HT1080 (cell line): ENCODE measurements around the gene TMEM129. TPM values are rescaled to one million over a fixed set of nuclear protein-coding genes. Genes with fewer than 3 reads are reported as not detected.
A peak's percentile ranks its signal among the peaks of the same experiment; 100 is the strongest.

Experiments used
- DNase-seq: peaks from one replicate; pipeline ENCODE4 v3.0.0-alpha.2; 2015; ENCODE audit warnings: low read depth
- total RNA-seq: library from RNA; depleted of rRNA; stranded (reverse); fragments of >200 nt; shearing (Covaris generic); gene quantifications from 2 replicates; pipeline ENCODE4 v1.2.3, GENCODE V29; 2014

Gene TMEM129
- total RNA-seq, 1 experiment from 2014 or later: 41.7 TPM

- DNase-seq: no peak
Measured at GRCh38 chr4:1721666-1722550, 785 bp upstream of the TMEM129 start.

GRCh38 chr4:1720163-1720983 lies 750 bp downstream of the TMEM129 start:
- DNase-seq: no peak

- no peak for DNase-seq
Measured at GRCh38 chr4:1718095-1718850, 2.9 kb downstream of the TMEM129 start.

GRCh38 chr4:1717129-1718094 lies 3.7 kb downstream of the TMEM129 start:
- DNase-seq: no peak

- no peak for DNase-seq
Measured at GRCh38 chr4:1716065-1716945, 4.8 kb downstream of the TMEM129 start.

- DNase-seq: no peak
Measured at GRCh38 chr4:1715002-1715758, 5.9 kb downstream of the TMEM129 start.

- no peak for DNase-seq
Measured at GRCh38 chr4:1714303-1715001, 6.7 kb downstream of the TMEM129 start.

GRCh38 chr4:1713003-1713851 lies 7.9 kb downstream of the TMEM129 start:
- no peak for DNase-seq

GRCh38 chr4:1712216-1713002 lies 8.7 kb downstream of the TMEM129 start, which contains the start of gene SLBP:
Gene SLBP (minus strand): TSS chr4:1712319. CDS start chr4:1712188, 131 bp downstream.
- peak; percentile 92 for DNase-seq

- DNase-seq: no peak
Measured at GRCh38 chr4:1711571-1712215, 9.4 kb downstream of the TMEM129 start.

- no peak for DNase-seq
Measured at GRCh38 chr4:1711055-1711570, 10.0 kb downstream of the TMEM129 start.

- DNase-seq: no peak
Measured at GRCh38 chr4:1708581-1708980, 12.5 kb downstream of the TMEM129 start.

- no peak for DNase-seq
Measured at GRCh38 chr4:1706358-1706757, 14.8 kb downstream of the TMEM129 start.

GRCh38 chr4:1705732-1706131 lies 15.4 kb downstream of the TMEM129 start:
- no peak for DNase-seq

GRCh38 chr4:1703867-1704266 lies 17.3 kb downstream of the TMEM129 start:
- DNase-seq: no peak
